Stimulated activated naive CD8-positive, alpha-beta T cell treated with anti-CD3 and anti-CD28 coated beads, Interleukin-15, Interleukin-2, amounts not matched to agents 100 ng/mL and 50 ng/mL, for 24 hours (primary cell): ENCODE data around the gene SPTLC1.
A peak's percentile ranks its signal among the peaks of the same experiment; 100 is the strongest.
"Not testable (repeated sequence)": the region's sequence is repeated elsewhere in the genome, so short reads cannot be mapped to it uniquely, and the experiment has no call there.

Experiments used
- H3K27ac Mint-ChIP-seq: one replicate; pipeline ENCODE4 v1.8.0; 2021; ENCODE audit warnings: mild to moderate bottlenecking, mixed read lengths
- H3K27me3 Mint-ChIP-seq: one replicate; pipeline ENCODE4 v1.8.0; 2021; ENCODE audit warnings: mixed read lengths
- H3K36me3 Mint-ChIP-seq: one replicate; pipeline ENCODE4 v1.8.0; 2021; ENCODE audit warnings: low read depth, mixed read lengths
- H3K4me1 Mint-ChIP-seq: one replicate; pipeline ENCODE4 v1.8.0; 2021; ENCODE audit warnings: low read depth, mixed read lengths
- H3K4me3 Mint-ChIP-seq: one replicate; pipeline ENCODE4 v1.8.0; 2021; ENCODE audit warnings: mild to moderate bottlenecking, mixed read lengths
- H3K9me3 Mint-ChIP-seq: one replicate; pipeline ENCODE4 v1.8.0; 2021; ENCODE audit warnings: mixed read lengths

SPTLC1 gene

GRCh38 chr9:92132501-92132900 lies 17.3 kb upstream of the SPTLC1 start:
- peaks cover 23% of the 10 kb centered on the region for H3K27me3 Mint-ChIP-seq
- no peak overlapping the region for H3K27ac Mint-ChIP-seq
- H3K4me1 Mint-ChIP-seq: peaks cover 6% of the 10 kb centered on the region
- no peaks in the 10 kb centered on the region for H3K36me3 Mint-ChIP-seq
- no peak overlapping the region for H3K4me3 Mint-ChIP-seq
- H3K9me3 Mint-ChIP-seq: no peaks in the 10 kb centered on the region

GRCh38 chr9:92122800-92123199 lies 7.6 kb upstream of the SPTLC1 start:
- Mint-ChIP-seq H3K27me3 (peaks cover 3% of the 10 kb centered on the region), H3K4me3 (no peak overlapping the region), H3K9me3 (no peaks in the 10 kb centered on the region)

GRCh38 chr9:92122061-92122460 lies 6.8 kb upstream of the SPTLC1 start:
- H3K4me3 Mint-ChIP-seq: no peak overlapping the region
- no peaks in the 10 kb centered on the region for H3K36me3 Mint-ChIP-seq
- H3K4me1 Mint-ChIP-seq: no peaks in the 10 kb centered on the region
- no peak overlapping the region for H3K27ac Mint-ChIP-seq
- H3K9me3 Mint-ChIP-seq: no peaks in the 10 kb centered on the region
- H3K27me3 Mint-ChIP-seq: peaks cover 3% of the 10 kb centered on the region

More at GRCh38 chr9:92122800-92123199, 7.6 kb upstream of the SPTLC1 start:
- Mint-ChIP-seq H3K27ac (no peak overlapping the region), H3K36me3 (no peaks in the 10 kb centered on the region), H3K4me1 (no peaks in the 10 kb centered on the region)

GRCh38 chr9:92121265-92121664 lies 6.1 kb upstream of the SPTLC1 start:
- H3K36me3 Mint-ChIP-seq: no peaks in the 10 kb centered on the region
- peaks cover 3% of the 10 kb centered on the region for H3K27me3 Mint-ChIP-seq
- H3K4me1 Mint-ChIP-seq: no peaks in the 10 kb centered on the region
- no peaks in the 10 kb centered on the region for H3K9me3 Mint-ChIP-seq
- H3K27ac Mint-ChIP-seq: no peak overlapping the region
- no peak overlapping the region for H3K4me3 Mint-ChIP-seq

DNA sequence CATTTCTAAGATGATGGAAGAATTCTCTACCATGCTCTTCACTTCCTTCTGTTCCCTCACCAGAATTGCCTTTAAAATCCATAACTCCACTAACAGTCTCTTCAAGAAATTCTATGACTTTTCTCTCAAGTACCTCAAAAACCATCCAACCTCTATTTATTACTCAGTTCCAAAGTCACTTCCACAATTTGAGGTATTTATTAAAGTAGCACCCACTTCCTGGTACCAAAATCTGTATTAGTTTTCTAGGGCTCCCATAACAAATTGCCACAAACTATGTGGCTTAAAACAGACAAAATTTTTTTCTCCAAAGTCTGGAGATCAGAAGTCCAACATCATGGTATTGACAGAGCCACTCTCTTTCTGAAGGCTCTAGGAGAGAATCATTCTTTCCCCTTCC lies 4.9 kb upstream of the SPTLC1 start:
- Mint-ChIP-seq H3K9me3 (no peaks in the 10 kb centered on the region), H3K36me3 (no peaks in the 10 kb centered on the region), H3K4me3 (no peak overlapping the region), H3K27me3 (peaks cover 3% of the 10 kb centered on the region), H3K4me1 (peaks cover 4% of the 10 kb centered on the region), H3K27ac (no peak overlapping the region)

GRCh38 chr9:92119586-92119985 lies 4.4 kb upstream of the SPTLC1 start:
- H3K4me3 Mint-ChIP-seq: no peak overlapping the region
- peaks cover 7% of the 10 kb centered on the region for H3K4me1 Mint-ChIP-seq
- no peak overlapping the region for H3K27ac Mint-ChIP-seq
- no peaks in the 10 kb centered on the region for H3K36me3 Mint-ChIP-seq
- H3K27me3 Mint-ChIP-seq: peaks cover 3% of the 10 kb centered on the region
- no peaks in the 10 kb centered on the region for H3K9me3 Mint-ChIP-seq

DNA sequence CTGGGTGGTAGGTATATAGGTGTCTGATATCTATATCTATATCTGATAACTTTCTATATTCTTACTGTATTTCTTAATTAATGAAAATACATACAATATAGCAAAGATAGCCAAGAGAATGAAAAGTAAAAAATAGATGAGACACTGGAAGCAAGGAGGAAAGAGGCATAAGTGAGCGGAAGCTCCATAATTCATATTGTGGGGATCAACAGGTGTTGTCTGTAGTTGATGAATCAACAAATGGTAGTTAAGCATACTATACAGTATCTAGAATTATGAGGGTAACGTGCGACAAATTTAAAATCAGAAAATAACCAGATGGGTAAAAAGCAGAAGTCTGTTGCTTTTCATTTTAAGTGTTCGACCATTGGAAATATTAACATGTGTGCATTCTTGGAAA lies 7.1 kb downstream of the SPTLC1 start:
- Mint-ChIP-seq H3K27me3 (no peaks in the 10 kb centered on the region), H3K27ac (no peak overlapping the region), H3K9me3 (no peaks in the 10 kb centered on the region), H3K36me3 (peaks cover 55% of the 10 kb centered on the region), H3K4me1 (peaks cover 20% of the 10 kb centered on the region), H3K4me3 (no peak overlapping the region)

DNA sequence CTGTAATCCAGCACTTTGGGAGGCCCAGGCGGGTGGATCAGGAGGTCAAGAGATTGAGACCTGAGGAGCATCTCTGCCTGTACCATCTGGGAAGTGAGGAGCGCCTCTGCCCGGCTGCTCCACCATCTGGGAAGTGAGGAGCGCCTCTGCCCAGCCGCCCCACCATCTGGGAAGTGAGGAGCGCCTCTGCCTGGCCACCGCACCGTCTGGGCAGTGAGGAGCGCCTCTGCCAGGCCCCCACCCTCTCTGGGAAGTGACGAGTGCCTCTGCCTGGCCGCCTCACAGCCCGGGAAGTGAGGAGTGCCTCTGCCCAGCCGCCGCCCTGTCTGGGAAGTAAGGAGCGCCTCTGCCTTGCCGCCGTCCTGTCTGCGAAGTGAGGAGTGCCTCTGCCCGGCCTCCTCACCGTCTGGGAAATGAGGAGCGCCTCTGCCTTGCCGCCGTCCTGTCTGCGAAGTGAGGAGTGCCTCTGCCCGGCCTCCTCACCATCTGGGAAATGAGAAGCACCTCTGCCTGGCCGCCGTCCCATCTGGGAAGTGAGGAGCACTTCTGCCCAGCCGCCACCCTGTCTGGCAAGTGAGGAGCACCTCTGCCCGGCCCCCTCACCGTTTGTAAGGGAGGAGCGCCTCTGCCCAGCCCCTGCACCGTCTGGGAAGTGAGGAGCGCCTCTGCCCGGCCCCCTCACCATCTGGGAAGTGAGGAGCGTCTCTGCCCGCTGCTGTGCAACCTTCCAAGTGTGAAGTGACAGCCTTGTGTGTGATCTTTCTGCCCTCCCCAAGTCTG lies 9.6 kb downstream of the SPTLC1 start:
- H3K36me3 Mint-ChIP-seq: peaks cover 49% of the 10 kb centered on the region
- H3K27ac Mint-ChIP-seq: not testable (repeated sequence)

DNA sequence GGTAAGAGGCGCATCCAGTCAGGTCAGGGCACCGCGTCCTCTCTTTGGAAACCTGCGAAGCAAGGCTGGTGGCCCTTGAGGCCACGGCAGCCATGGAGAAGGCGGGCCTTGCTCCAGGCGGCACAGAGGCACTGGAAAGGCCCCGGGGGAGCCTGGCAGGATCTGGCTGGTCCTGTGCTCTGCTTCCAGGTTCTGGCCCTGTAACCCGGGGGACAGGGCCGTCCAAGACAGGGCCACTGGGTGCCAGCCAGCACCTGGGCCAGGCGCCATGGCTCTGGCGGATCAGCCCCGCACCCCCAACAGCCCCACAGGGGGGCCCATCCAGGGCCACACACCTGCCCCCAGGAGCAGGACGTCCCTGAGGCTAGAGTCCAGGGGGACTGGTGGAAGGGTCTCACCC lies 11.6 kb downstream of the SPTLC1 start:
- peaks cover 51% of the 10 kb centered on the region for H3K36me3 Mint-ChIP-seq
- H3K4me1 Mint-ChIP-seq, H3K9me3 Mint-ChIP-seq, H3K4me3 Mint-ChIP-seq, H3K27me3 Mint-ChIP-seq, H3K27ac Mint-ChIP-seq: not testable (repeated sequence)

More for the DNA sequence above, 9.6 kb downstream of the SPTLC1 start:
- not testable (repeated sequence) for H3K4me3 Mint-ChIP-seq, H3K9me3 Mint-ChIP-seq, H3K4me1 Mint-ChIP-seq, H3K27me3 Mint-ChIP-seq

DNA sequence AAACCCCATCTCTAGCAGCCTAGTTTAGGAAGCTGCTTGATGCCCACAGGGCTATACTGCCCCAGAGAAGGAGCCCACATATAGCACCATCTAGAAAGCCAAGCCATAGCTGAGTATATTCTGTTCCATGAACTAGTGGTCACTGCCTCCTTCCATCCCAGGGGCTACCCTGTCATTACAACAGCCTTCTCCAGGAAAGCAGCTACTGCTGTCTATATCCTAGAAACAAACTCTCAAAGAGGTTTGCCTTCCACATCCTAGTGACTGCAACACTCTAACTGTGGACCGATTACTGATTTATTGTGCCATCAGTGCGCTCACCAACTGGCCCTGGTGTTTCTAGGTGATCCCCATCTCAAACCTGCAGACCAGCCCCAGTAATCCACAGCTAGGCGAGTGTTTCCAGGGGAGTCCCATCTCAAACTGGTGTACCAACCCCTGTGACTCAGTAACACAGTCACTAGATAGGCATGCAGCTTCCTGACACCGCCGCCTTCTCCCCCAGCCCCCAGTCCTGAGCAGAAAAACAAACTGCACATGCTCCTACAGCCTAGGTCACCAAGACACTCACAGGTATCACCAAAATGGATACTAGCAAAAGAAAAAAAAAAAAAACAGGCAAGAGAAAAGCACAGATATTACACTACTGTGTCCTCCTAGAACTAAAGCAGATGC lies 14.8 kb downstream of the SPTLC1 start:
- Mint-ChIP-seq H3K9me3 (peaks cover 4% of the 10 kb centered on the region), H3K4me1 (peaks cover 18% of the 10 kb centered on the region), H3K36me3 (peaks cover 46% of the 10 kb centered on the region), H3K27me3 (no peaks in the 10 kb centered on the region), H3K4me3 (no peak overlapping the region), H3K27ac (no peak overlapping the region)

- H3K9me3 Mint-ChIP-seq: peaks cover 4% of the 10 kb centered on the region
- H3K4me1 Mint-ChIP-seq: peaks cover 35% of the 10 kb centered on the region
- H3K27me3 Mint-ChIP-seq: no peaks in the 10 kb centered on the region
- peak overlapping the region; percentile 30 for H3K4me3 Mint-ChIP-seq
- H3K36me3 Mint-ChIP-seq: peaks cover 52% of the 10 kb centered on the region
- H3K27ac Mint-ChIP-seq: no peak overlapping the region
These were observed 16.6 kb downstream of the SPTLC1 start for GRCh38 chr9:92098638-92099037.

GRCh38 chr9:92097997-92098482 lies 17.2 kb downstream of the SPTLC1 start:
- Mint-ChIP-seq H3K27ac (peak overlapping the region; percentile 72), H3K9me3 (peaks cover 4% of the 10 kb centered on the region), H3K27me3 (no peaks in the 10 kb centered on the region), H3K36me3 (peaks cover 48% of the 10 kb centered on the region), H3K4me3 (peak overlapping the region; percentile 30), H3K4me1 (peaks cover 37% of the 10 kb centered on the region)

GRCh38 chr9:92095236-92095635 lies 20.0 kb downstream of the SPTLC1 start:
- H3K27ac Mint-ChIP-seq: no peak overlapping the region
- peaks cover 41% of the 10 kb centered on the region for H3K4me1 Mint-ChIP-seq
- H3K4me3 Mint-ChIP-seq: no peak overlapping the region

DNA sequence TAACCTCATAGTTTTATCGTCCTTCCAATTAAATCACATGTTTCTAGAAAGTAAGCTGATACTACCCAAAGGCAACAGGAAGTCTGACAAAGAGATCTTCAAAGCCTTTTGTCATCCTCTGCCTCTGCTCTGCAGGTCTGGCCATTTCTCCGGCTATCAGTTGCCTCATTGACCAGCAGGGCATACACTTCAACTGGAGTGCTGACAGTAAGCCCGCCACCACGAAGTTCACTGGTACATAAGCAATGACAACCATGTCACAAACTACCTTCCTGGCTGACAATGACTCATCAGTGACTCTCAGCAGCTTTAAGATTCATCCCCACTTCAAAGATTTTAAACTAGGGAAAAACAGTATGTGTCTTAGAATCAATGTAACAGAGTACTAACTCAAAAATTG lies 20.6 kb downstream of the SPTLC1 start:
- H3K27me3 Mint-ChIP-seq: no peaks in the 10 kb centered on the region
- peaks cover 44% of the 10 kb centered on the region for H3K36me3 Mint-ChIP-seq
- peak overlapping the region; percentile 61 for H3K27ac Mint-ChIP-seq
- peaks cover 4% of the 10 kb centered on the region for H3K9me3 Mint-ChIP-seq
- H3K4me3 Mint-ChIP-seq: no peak overlapping the region
- peaks cover 41% of the 10 kb centered on the region for H3K4me1 Mint-ChIP-seq

More at GRCh38 chr9:92095236-92095635, 20.0 kb downstream of the SPTLC1 start:
- Mint-ChIP-seq H3K27me3 (no peaks in the 10 kb centered on the region), H3K36me3 (peaks cover 38% of the 10 kb centered on the region), H3K9me3 (peaks cover 4% of the 10 kb centered on the region)

GRCh38 chr9:92077888-92078287 lies 37.3 kb downstream of the SPTLC1 start:
- Mint-ChIP-seq H3K36me3 (peaks cover 32% of the 10 kb centered on the region), H3K27ac (no peak overlapping the region), H3K4me3 (no peak overlapping the region), H3K4me1 (no peaks in the 10 kb centered on the region), H3K27me3 (no peaks in the 10 kb centered on the region), H3K9me3 (no peaks in the 10 kb centered on the region)
